HepG2 (cell line): ENCODE data around the gene AHSG. TPM values are rescaled to one million over a fixed set of nuclear protein-coding genes. Genes with fewer than 3 reads are reported as not detected.

ENCODE experiments used
- PCBP1 ChIP-seq: fragments of 200-400 bp; formaldehyde crosslinking; IDR thresholded peaks from 2 replicates; pipeline ENCODE4 v1.6.1; 2017; ENCODE audit warnings: mild to moderate bottlenecking, low read depth, low read length, borderline replicate concordance
- RFX3 ChIP-seq: IDR thresholded peaks from 2 replicates; pipeline ENCODE4 v1.6.1; 2016; ENCODE audit warnings: missing biosample characterization, missing genetic modification reagents
- TBL1XR1 ChIP-seq: fragments of 150-350 bp; IDR thresholded peaks from 2 replicates; pipeline ENCODE4 v1.6.1; 2014; ENCODE audit warnings: borderline replicate concordance, low read length; ENCODE audit not compliant: partially characterized antibody
- ZFP36L1 ChIP-seq: sonication (generic); formaldehyde crosslinking; IDR thresholded peaks from 2 replicates; pipeline ENCODE4 v1.8.0; 2022; ENCODE audit warnings: mild to moderate bottlenecking, missing genetic modification reagents, moderate library complexity
- polyA plus RNA-seq, 8 experiments: library from polyadenylated mRNA; depleted of rRNA in 3 of 8; stranded (reverse) in 7 of 8; unstranded in 1 of 8; fragments of >200 nt; fragmentation: Illumina TruSeq in 4 of 8; extraction: Trizol in 4 of 8; gene quantifications; 2 replicates each; pipeline versions ENCODE4 v1.2.1 to v1.2.3, GENCODE V29; 2011 to 2016; ENCODE audit warnings: low read depth in 4 of 8, missing spikeins in 1 of 8, mixed read lengths in 1 of 8; ENCODE audit not compliant: insufficient read depth in 1 of 8
- total RNA-seq, 5 experiments: library from RNA; depleted of rRNA; stranded (reverse); fragments of >200 nt; fragmentation: Illumina TruSeq; extraction: Trizol; gene quantifications; 2 replicates each; pipeline ENCODE4 v1.2.3, GENCODE V29; 2016; ENCODE audit warnings: low read depth in 1 of 5
- TF ChIP-seq, protein P1 (sequence below): sonication (generic); formaldehyde crosslinking; IDR thresholded peaks from 2 replicates; pipeline ENCODE4 v1.4.0; 2020; ENCODE audit warnings: missing genetic modification reagents
- TF ChIP-seq, protein P2 (sequence below): sonication (generic); formaldehyde crosslinking; IDR thresholded peaks from 2 replicates; pipeline ENCODE4 v1.4.0; 2020; ENCODE audit warnings: mild to moderate bottlenecking, missing genetic modification reagents
- TF ChIP-seq, protein P3 (sequence below): sonication (generic); formaldehyde crosslinking; conservative IDR thresholded peaks from 2 replicates; pipeline ENCODE4 v1.8.1; 2023; ENCODE audit warnings: missing genetic modification reagents
- TF ChIP-seq, protein P4 (sequence below): sonication (generic); formaldehyde crosslinking; conservative IDR thresholded peaks from 2 replicates; pipeline ENCODE4 v1.8.0; 2022; ENCODE audit warnings: missing genetic modification reagents
- TF ChIP-seq, protein P5 (sequence below): sonication (generic); formaldehyde crosslinking; IDR thresholded peaks from 2 replicates; pipeline ENCODE4 v1.5.0; 2020; ENCODE audit warnings: mild to moderate bottlenecking, missing genetic modification reagents, borderline replicate concordance

The AHSG gene
- total and polyA plus RNA-seq, 2 of the 13 experiments (the other 11 are each of a cell fraction or from before 2014, with no cell fraction given) = 2,043 to 19,152 TPM

DNA sequence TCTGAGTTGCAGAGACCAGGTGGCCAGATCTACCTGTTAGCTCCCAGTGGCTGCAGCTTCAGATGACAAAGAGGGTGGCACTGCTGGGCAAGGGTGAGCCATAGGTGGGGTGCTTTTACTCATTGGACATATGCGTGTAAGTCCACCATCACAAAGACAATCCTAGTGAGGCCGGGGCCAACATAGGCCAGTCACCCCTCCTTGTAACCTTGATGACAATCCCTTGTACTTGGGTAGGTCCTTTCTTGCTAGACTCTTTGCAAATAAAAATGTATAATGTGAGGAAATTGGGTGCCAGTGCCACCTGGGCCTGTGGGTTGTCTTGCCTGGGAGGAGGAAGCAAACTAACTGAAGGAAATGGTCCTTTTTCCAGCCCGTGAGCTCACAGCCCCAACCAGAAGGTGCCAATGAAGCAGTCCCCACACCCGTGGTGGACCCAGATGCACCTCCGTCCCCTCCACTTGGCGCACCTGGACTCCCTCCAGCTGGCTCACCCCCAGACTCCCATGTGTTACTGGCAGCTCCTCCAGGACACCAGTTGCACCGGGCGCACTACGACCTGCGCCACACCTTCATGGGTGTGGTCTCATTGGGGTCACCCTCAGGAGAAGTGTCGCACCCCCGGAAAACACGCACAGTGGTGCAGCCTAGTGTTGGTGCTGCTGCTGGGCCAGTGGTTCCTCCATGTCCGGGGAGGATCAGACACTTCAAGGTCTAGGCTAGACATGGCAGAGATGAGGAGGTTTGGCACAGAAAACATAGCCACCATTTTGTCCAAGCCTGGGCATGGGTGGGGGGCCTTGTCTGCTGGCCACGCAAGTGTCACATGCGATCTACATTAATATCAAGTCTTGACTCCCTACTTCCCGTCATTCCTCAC, 7.6 kb downstream of the AHSG start (continued):
- TF ChIP-seq RFX3 (no peak), TBL1XR1 (no peak), PCBP1 (peak; percentile 49; the same call in 1 of the 2 replicates), ZFP36L1 (peak; percentile 86; the same call in 1 of the 2 replicates)
- TF ChIP-seq, protein P1, sequence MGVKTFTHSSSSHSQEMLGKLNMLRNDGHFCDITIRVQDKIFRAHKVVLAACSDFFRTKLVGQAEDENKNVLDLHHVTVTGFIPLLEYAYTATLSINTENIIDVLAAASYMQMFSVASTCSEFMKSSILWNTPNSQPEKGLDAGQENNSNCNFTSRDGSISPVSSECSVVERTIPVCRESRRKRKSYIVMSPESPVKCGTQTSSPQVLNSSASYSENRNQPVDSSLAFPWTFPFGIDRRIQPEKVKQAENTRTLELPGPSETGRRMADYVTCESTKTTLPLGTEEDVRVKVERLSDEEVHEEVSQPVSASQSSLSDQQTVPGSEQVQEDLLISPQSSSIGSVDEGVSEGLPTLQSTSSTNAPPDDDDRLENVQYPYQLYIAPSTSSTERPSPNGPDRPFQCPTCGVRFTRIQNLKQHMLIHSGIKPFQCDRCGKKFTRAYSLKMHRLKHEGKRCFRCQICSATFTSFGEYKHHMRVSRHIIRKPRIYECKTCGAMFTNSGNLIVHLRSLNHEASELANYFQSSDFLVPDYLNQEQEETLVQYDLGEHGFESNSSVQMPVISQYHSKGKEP (CRISPR knock-in tag) = no peak
- TF ChIP-seq, protein P2, sequence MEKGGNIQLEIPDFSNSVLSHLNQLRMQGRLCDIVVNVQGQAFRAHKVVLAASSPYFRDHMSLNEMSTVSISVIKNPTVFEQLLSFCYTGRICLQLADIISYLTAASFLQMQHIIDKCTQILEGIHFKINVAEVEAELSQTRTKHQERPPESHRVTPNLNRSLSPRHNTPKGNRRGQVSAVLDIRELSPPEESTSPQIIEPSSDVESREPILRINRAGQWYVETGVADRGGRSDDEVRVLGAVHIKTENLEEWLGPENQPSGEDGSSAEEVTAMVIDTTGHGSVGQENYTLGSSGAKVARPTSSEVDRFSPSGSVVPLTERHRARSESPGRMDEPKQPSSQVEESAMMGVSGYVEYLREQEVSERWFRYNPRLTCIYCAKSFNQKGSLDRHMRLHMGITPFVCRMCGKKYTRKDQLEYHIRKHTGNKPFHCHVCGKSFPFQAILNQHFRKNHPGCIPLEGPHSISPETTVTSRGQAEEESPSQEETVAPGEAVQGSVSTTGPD (CRISPR knock-in tag) = peak; percentile 57; the same call in 1 of the 2 replicates
- TF ChIP-seq, protein P3, sequence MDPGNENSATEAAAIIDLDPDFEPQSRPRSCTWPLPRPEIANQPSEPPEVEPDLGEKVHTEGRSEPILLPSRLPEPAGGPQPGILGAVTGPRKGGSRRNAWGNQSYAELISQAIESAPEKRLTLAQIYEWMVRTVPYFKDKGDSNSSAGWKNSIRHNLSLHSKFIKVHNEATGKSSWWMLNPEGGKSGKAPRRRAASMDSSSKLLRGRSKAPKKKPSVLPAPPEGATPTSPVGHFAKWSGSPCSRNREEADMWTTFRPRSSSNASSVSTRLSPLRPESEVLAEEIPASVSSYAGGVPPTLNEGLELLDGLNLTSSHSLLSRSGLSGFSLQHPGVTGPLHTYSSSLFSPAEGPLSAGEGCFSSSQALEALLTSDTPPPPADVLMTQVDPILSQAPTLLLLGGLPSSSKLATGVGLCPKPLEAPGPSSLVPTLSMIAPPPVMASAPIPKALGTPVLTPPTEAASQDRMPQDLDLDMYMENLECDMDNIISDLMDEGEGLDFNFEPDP (CRISPR knock-in tag) = 0 out of 2 replicates have a peak, but pooled peaks have one; percentile 18
- TF ChIP-seq, protein P4, sequence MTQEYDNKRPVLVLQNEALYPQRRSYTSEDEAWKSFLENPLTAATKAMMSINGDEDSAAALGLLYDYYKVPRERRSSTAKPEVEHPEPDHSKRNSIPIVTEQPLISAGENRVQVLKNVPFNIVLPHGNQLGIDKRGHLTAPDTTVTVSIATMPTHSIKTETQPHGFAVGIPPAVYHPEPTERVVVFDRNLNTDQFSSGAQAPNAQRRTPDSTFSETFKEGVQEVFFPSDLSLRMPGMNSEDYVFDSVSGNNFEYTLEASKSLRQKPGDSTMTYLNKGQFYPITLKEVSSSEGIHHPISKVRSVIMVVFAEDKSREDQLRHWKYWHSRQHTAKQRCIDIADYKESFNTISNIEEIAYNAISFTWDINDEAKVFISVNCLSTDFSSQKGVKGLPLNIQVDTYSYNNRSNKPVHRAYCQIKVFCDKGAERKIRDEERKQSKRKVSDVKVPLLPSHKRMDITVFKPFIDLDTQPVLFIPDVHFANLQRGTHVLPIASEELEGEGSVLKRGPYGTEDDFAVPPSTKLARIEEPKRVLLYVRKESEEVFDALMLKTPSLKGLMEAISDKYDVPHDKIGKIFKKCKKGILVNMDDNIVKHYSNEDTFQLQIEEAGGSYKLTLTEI = no peak
- TF ChIP-seq, protein P5, sequence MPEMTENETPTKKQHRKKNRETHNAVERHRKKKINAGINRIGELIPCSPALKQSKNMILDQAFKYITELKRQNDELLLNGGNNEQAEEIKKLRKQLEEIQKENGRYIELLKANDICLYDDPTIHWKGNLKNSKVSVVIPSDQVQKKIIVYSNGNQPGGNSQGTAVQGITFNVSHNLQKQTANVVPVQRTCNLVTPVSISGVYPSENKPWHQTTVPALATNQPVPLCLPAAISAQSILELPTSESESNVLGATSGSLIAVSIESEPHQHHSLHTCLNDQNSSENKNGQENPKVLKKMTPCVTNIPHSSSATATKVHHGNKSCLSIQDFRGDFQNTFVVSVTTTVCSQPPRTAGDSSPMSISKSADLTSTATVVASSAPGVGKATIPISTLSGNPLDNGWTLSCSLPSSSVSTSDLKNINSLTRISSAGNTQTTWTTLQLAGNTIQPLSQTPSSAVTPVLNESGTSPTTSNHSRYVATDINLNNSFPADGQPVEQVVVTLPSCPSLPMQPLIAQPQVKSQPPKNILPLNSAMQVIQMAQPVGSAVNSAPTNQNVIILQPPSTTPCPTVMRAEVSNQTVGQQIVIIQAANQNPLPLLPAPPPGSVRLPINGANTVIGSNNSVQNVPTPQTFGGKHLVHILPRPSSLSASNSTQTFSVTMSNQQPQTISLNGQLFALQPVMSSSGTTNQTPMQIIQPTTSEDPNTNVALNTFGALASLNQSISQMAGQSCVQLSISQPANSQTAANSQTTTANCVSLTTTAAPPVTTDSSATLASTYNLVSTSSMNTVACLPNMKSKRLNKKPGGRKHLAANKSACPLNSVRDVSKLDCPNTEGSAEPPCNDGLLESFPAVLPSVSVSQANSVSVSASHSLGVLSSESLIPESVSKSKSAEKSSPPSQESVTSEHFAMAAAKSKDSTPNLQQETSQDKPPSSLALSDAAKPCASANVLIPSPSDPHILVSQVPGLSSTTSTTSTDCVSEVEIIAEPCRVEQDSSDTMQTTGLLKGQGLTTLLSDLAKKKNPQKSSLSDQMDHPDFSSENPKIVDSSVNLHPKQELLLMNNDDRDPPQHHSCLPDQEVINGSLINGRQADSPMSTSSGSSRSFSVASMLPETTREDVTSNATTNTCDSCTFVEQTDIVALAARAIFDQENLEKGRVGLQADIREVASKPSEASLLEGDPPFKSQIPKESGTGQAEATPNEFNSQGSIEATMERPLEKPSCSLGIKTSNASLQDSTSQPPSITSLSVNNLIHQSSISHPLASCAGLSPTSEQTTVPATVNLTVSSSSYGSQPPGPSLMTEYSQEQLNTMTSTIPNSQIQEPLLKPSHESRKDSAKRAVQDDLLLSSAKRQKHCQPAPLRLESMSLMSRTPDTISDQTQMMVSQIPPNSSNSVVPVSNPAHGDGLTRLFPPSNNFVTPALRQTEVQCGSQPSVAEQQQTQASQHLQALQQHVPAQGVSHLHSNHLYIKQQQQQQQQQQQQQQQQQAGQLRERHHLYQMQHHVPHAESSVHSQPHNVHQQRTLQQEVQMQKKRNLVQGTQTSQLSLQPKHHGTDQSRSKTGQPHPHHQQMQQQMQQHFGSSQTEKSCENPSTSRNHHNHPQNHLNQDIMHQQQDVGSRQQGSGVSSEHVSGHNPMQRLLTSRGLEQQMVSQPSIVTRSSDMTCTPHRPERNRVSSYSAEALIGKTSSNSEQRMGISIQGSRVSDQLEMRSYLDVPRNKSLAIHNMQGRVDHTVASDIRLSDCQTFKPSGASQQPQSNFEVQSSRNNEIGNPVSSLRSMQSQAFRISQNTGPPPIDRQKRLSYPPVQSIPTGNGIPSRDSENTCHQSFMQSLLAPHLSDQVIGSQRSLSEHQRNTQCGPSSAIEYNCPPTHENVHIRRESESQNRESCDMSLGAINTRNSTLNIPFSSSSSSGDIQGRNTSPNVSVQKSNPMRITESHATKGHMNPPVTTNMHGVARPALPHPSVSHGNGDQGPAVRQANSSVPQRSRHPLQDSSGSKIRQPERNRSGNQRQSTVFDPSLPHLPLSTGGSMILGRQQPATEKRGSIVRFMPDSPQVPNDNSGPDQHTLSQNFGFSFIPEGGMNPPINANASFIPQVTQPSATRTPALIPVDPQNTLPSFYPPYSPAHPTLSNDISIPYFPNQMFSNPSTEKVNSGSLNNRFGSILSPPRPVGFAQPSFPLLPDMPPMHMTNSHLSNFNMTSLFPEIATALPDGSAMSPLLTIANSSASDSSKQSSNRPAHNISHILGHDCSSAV (CRISPR knock-in tag) = no peak
